ENCODE data around the gene PTPRN2. TPM values are rescaled to one million over a fixed set of nuclear protein-coding genes. Genes with fewer than 3 reads are reported as not detected.

Gene PTPRN2
- total and polyA plus RNA-seq, 4 experiments from 2014 or later = 1.7 to 2.6 (median 1.9) TPM

DNA sequence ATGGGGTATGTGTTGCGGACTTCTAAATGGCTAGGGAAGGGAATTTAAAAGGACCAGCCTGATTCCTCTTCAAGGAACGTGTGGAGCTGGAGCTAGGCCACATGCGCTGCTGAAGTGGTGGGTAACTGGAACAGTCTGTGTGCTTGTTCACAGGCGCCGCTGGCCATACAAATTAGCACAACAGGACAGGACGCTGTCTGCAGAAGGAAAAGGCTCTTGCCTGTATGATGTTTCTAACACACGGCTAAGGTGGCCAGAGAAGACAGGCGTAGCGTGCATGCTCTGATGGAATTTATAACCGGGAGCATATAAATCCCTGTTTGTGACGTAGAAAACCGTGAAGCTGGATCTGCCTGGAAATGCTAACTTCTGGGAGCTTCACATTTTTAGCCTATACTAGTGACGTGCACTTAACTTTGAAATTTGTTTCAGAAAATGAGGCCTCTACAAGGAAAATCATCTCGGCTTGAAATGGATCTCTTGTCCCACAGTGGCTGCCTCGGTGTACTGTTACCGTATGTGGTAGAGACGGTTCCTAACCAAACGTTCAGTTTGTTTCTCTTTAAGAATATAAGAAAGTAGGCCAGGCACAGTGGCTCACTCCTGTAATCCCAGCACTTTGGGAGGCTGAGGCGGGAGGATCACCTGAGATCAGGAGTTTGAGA, 569.4 kb downstream of the PTPRN2 start:
- H3K36me3 Mint-ChIP-seq = no peaks in the 10 kb centered on the region
- no peaks in the 10 kb centered on the region for H3K9me3 ChIP-seq (ENCODE audit: control insufficient read depth in 1 of 2, low read length in 2 of 2)
- DNase-seq = no peak
- POLR2A ChIA-PET (ENCODE audit: partially characterized antibody) = no interaction called here
- no peak overlapping the region for H3K27ac ChIP-seq (ENCODE audit: low read depth, low read length)
- no peaks in the 10 kb centered on the region for H3K27me3 Mint-ChIP-seq
- H3K4me1 ChIP-seq (ENCODE audit: insufficient read depth, low read length) = no peaks in the 10 kb centered on the region
- CTCF ChIA-PET (ENCODE audit: partially characterized antibody) = no interaction called here
- H3K27ac Mint-ChIP-seq = no peak overlapping the region
- no peaks in the 10 kb centered on the region for H3K27me3 ChIP-seq (ENCODE audit: insufficient read depth, low read length)
- intact Hi-C loops (cut with micrococcal nuclease) = no loop called here
- no peaks in the 10 kb centered on the region for H3K36me3 ChIP-seq (ENCODE audit: insufficient read depth, low read length)
- no peak overlapping the region for H3K4me3 ChIP-seq (ENCODE audit: low read length in 2 of 2)
- no peak overlapping the region for H3K4me3 Mint-ChIP-seq
- no peaks in the 10 kb centered on the region for H3K4me1 Mint-ChIP-seq
- H3K9me3 Mint-ChIP-seq = no peaks in the 10 kb centered on the region

DNA sequence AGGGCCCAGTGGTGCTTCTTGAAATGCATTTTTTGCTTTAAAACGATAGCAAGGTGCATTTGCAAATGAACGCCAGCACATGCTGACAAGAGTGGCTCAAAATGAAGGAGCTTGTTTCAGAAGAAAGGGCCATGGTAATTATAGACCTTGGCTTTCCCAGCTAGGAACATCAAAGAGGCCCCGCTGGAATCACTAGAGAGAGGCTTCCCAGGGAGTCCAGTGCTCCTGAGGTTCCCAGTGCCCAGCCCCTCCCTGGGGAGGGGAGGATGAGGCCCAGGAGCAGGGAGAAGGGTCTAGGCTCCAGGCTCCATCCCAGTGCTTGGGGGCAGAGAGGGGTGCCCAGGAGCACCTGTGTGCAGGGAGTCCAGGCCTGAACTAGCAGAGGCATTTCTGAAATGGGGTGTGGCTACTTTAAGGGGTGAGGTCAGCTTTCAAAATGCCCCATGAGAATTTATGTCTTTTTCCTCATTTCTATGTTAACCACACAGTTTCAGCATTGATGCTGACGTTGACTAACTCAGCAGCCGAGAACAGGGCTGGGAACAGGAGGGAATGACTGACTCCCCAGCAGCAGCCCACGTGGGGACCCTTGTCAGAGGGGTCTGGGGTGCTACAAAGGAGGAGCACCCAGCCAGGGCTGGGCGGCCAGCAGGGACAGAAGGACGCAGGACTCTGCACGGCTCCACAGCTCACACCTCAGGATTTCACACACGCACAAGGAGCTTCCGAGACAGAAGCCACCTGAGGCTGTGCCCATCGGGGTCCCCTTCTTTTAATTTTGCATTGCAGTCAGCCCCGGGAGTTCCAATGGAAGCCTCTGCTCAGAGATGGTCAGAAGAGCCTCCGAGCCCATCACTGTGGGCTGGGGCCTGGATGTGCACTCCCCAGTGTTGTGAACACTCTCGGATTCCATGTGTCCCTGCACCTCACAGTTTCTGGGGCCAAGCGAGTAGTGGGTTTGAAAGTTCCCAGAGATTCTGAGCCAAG, 570.2 kb downstream of the PTPRN2 start:
- no peak overlapping the region for H3K27ac ChIP-seq (ENCODE audit: low read depth, low read length)
- no peaks in the 10 kb centered on the region for H3K4me1 ChIP-seq (ENCODE audit: insufficient read depth, low read length)
- Mint-ChIP-seq H3K4me1 (peaks cover 0 to 1% (median under 1%) of the 10 kb centered on the region in 4 donors), H3K36me3 (no peaks in the 10 kb centered on the region), H3K27ac (no peak overlapping the region), H3K9me3 (no peaks in the 10 kb centered on the region), H3K27me3 (no peaks in the 10 kb centered on the region), H3K4me3 (no peak overlapping the region)
- no peaks in the 10 kb centered on the region for H3K9me3 ChIP-seq (ENCODE audit: control insufficient read depth in 1 of 2, low read length in 2 of 2)
- no peaks in the 10 kb centered on the region for H3K27me3 ChIP-seq (ENCODE audit: insufficient read depth, low read length)
- H3K36me3 ChIP-seq (ENCODE audit: insufficient read depth, low read length) = no peaks in the 10 kb centered on the region
- POLR2A ChIA-PET (ENCODE audit: partially characterized antibody) = no interaction called here
- CTCF ChIA-PET (ENCODE audit: partially characterized antibody) = no interaction called here
- H3K4me3 ChIP-seq (ENCODE audit: low read length in 2 of 2) = no peak overlapping the region
- intact Hi-C loops (cut with micrococcal nuclease) = no loop called here
- DNase-seq = no peak

DNA sequence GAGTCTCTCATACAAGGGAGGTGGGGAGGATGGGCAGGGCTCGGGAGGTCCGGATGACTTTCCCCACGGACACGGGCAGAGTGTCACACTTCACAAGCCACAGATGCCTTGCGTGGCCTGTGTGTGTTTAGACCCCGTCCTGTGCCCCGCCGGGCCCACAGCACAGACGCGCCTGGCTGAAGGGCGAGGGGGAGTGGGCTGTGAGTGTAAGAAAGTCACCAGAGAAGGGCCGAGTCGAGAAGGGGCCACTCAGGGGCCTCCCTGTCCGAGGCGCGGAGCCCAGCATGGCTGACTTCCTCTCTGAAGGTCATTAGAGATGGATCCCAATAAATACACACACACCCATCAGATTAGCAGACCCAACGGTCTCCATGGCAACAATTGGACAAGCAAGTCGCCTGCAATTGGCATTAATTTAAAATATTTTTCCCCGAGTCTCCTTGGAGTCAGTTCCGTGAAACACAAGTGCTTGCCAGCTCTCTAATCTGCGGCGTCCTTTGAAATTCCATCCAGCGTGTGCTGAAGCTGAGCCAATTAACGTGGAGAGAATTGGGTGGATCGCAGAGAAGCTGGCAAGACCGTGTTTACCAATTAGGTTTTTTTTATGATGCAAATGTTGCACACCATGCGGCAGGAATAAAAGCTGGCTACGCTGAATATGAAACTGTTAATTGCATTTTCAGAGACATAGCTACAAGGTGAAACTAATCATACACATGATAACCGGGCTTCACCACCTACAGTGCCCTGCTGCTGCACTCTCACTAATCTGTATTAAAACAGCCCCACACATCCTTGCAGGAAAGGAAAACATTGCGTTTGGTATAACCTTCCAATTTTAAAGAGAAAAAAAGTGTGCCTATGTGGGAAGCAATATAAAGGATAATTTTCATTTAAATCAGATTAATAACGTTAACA, 571.2 kb downstream of the PTPRN2 start:
- ChIA-PET POLR2A (ENCODE audit: partially characterized antibody) (no interaction called here), CTCF (ENCODE audit: partially characterized antibody) (no interaction called here)
- no peaks in the 10 kb centered on the region for H3K27me3 Mint-ChIP-seq

DNA sequence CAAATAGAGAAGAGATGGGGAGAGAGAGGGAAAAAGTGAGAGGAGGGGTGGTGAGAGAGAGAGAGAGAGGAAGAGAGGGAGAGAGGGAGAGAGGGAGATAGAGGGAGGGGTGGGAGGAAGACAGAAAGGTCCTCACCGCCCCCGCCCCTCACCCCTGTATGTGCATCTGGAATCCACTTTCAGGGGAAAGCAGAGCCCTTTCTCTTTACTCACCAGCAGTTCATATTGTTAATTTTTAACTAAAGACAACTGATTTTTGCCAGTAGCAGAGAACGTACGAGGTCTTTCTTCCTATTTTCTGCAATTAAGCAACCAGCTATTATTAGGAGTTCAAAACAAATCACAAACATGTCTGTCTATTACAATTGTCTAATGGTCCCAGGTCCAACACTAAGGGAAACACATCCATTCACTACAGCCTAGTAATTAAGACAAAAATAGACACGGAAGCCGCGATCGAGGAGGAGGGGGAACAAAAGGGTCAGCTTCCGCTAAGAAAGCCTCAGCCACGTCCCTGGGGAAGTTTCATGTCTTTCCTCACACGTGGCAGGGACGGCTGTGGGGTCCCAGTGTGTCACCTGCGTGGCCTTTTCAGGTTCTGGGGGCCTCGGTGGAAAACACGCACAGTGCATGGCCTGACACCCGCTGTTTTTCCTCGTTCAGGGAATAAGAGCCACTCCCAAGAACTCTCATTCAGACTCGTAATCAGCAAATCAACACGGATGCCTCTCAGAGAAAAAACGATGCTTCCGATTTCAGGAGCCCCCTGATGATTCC, 572.0 kb downstream of the PTPRN2 start:
- Histone ChIP-seq H3K4me3 (ENCODE audit: low read length in 2 of 2) (no peak overlapping the region), H3K27me3 (ENCODE audit: insufficient read depth, low read length) (no peaks in the 10 kb centered on the region), H3K36me3 (ENCODE audit: insufficient read depth, low read length) (no peaks in the 10 kb centered on the region), H3K27ac (ENCODE audit: low read depth, low read length) (no peak overlapping the region), H3K4me1 (ENCODE audit: insufficient read depth, low read length) (peaks cover 13% of the 10 kb centered on the region), H3K9me3 (ENCODE audit: control insufficient read depth in 1 of 2, low read length in 2 of 2) (no peaks in the 10 kb centered on the region)
- Mint-ChIP-seq H3K9me3 (no peaks in the 10 kb centered on the region), H3K4me3 (no peak overlapping the region), H3K27me3 (no peaks in the 10 kb centered on the region), H3K27ac (no peak overlapping the region), H3K4me1 (peaks cover 7 to 18% (median 16%) of the 10 kb centered on the region in 4 donors), H3K36me3 (no peaks in the 10 kb centered on the region)
- ChIA-PET POLR2A (ENCODE audit: partially characterized antibody) (no interaction called here), CTCF (ENCODE audit: partially characterized antibody) (no interaction called here)
- intact Hi-C loops (cut with micrococcal nuclease) = no loop called here
- no peak for DNase-seq

More for the DNA sequence above, 571.2 kb downstream of the PTPRN2 start:
- Histone ChIP-seq H3K9me3 (ENCODE audit: control insufficient read depth in 1 of 2, low read length in 2 of 2) (no peaks in the 10 kb centered on the region), H3K4me3 (ENCODE audit: low read length in 2 of 2) (no peak overlapping the region), H3K36me3 (ENCODE audit: insufficient read depth, low read length) (no peaks in the 10 kb centered on the region), H3K27ac (ENCODE audit: low read depth, low read length) (no peak overlapping the region), H3K4me1 (ENCODE audit: insufficient read depth, low read length) (peaks cover 7% of the 10 kb centered on the region), H3K27me3 (ENCODE audit: insufficient read depth, low read length) (no peaks in the 10 kb centered on the region)
- no peaks in the 10 kb centered on the region for H3K9me3 Mint-ChIP-seq
- no peaks in the 10 kb centered on the region for H3K36me3 Mint-ChIP-seq
- DNase-seq = no peak
- intact Hi-C loops (cut with micrococcal nuclease) = no loop called here
- H3K4me1 Mint-ChIP-seq = peaks cover 0 to 10% (median 8%) of the 10 kb centered on the region in 4 donors
- no peak overlapping the region for H3K27ac Mint-ChIP-seq
- no peak overlapping the region for H3K4me3 Mint-ChIP-seq

DNA sequence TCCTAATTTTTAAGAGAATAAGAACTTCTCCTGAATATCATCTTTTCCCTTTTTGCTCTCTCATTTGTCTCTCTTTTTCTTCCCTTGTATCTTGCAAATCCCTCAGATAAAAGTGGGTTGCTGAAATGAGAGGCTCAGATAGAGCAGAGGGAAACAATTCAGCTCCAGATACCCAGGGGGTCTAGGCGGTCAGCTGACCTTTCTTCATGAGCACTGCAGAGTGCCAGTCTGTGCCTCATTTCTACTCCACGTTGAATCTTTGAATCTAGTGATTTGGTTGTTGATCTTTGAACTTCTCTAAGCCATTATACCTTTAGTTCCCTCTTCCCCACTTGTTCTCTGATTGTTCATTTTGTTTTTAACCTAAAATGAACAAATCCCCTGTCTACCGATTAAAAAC, 572.6 kb downstream of the PTPRN2 start:
- intact Hi-C loops (cut with micrococcal nuclease) = no loop called here
- ChIA-PET POLR2A (ENCODE audit: partially characterized antibody) (no interaction called here), CTCF (ENCODE audit: partially characterized antibody) (no interaction called here)
- no peak overlapping the region for H3K4me3 Mint-ChIP-seq
- H3K36me3 Mint-ChIP-seq = no peaks in the 10 kb centered on the region
- H3K27me3 Mint-ChIP-seq = no peaks in the 10 kb centered on the region
- Histone ChIP-seq H3K27ac (ENCODE audit: low read depth, low read length) (no peak overlapping the region), H3K4me3 (ENCODE audit: low read length in 2 of 2) (no peak overlapping the region), H3K4me1 (ENCODE audit: insufficient read depth, low read length) (peaks cover 13% of the 10 kb centered on the region), H3K36me3 (ENCODE audit: insufficient read depth, low read length) (no peaks in the 10 kb centered on the region), H3K27me3 (ENCODE audit: insufficient read depth, low read length) (no peaks in the 10 kb centered on the region), H3K9me3 (ENCODE audit: control insufficient read depth in 1 of 2, low read length in 2 of 2) (no peaks in the 10 kb centered on the region)
- no peak overlapping the region for H3K27ac Mint-ChIP-seq
- DNase-seq = no peak
- no peaks in the 10 kb centered on the region for H3K9me3 Mint-ChIP-seq
- H3K4me1 Mint-ChIP-seq = peaks cover 7 to 21% (median 16%) of the 10 kb centered on the region in 4 donors

DNA sequence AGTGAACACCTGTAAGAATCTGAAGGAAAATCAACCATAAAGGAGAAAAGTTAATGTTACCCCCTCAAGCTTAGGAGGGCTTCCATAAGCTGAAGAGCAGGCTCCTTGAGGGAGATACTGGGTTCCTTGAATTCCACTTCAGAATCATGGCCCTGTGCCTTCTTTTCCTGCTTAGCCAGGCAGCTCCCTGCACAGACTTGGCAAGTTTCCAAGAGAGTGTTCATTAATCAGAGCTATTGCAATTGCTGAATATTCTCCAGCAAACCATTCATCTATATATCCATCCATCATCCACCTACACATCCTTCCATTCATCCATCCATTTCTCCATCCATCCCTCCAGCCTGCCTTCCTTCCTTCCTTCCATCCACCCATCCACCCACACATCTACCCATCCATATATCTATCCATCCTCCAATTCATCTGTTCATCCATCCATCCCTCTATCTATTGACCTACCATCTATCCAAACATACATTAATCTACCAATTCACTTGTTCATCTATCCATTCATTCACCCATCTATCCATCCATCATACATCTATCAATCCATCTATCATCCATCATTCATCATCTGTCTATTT, 574.4 kb downstream of the PTPRN2 start:
- Mint-ChIP-seq H3K4me3 (no peak overlapping the region), H3K36me3 (no peaks in the 10 kb centered on the region), H3K9me3 (no peaks in the 10 kb centered on the region), H3K27ac (no peak overlapping the region), H3K27me3 (no peaks in the 10 kb centered on the region), H3K4me1 (peaks cover 7 to 30% (median 16%) of the 10 kb centered on the region in 4 donors)
- no peaks in the 10 kb centered on the region for H3K27me3 ChIP-seq (ENCODE audit: insufficient read depth, low read length)
- ChIA-PET CTCF (ENCODE audit: partially characterized antibody) (no interaction called here), POLR2A (ENCODE audit: partially characterized antibody) (no interaction called here)
- H3K36me3 ChIP-seq (ENCODE audit: insufficient read depth, low read length) = no peaks in the 10 kb centered on the region
- peaks cover 13% of the 10 kb centered on the region for H3K4me1 ChIP-seq (ENCODE audit: insufficient read depth, low read length)
- H3K4me3 ChIP-seq (ENCODE audit: low read length in 2 of 2) = no peak overlapping the region
- intact Hi-C loops (cut with micrococcal nuclease) = no loop called here
- DNase-seq = no peak
- no peaks in the 10 kb centered on the region for H3K9me3 ChIP-seq (ENCODE audit: control insufficient read depth in 1 of 2, low read length in 2 of 2)
- no peak overlapping the region for H3K27ac ChIP-seq (ENCODE audit: low read depth, low read length)

Data from CD4-positive, alpha-beta memory T cell (primary cell).